ENCODE results near the gene NARS2.
"Not testable (repeated sequence)": the region's sequence is repeated elsewhere in the genome, so short reads cannot be mapped to it uniquely, and the experiment has no call there.

DNA sequence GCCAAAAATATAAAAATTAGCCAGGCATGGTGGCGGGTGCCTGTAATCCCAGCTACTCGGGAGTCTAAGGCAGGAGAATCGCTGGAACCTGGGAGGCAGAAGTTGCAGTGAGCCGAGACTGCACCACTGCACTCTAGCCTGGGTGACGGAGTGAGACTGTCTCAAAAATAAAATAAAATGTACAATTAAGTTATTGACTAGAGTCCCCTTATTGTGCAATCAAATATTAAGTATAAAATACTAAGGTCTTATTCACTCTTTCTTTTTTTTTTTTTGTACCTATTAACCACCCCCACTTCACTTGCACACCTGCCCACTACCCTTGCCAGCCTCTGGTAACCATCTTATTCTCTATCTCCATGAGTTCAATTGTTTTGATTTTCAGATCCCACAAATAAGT is 61.6 kb downstream of the NARS2 start:
- TF ChIP-seq, protein P1, sequence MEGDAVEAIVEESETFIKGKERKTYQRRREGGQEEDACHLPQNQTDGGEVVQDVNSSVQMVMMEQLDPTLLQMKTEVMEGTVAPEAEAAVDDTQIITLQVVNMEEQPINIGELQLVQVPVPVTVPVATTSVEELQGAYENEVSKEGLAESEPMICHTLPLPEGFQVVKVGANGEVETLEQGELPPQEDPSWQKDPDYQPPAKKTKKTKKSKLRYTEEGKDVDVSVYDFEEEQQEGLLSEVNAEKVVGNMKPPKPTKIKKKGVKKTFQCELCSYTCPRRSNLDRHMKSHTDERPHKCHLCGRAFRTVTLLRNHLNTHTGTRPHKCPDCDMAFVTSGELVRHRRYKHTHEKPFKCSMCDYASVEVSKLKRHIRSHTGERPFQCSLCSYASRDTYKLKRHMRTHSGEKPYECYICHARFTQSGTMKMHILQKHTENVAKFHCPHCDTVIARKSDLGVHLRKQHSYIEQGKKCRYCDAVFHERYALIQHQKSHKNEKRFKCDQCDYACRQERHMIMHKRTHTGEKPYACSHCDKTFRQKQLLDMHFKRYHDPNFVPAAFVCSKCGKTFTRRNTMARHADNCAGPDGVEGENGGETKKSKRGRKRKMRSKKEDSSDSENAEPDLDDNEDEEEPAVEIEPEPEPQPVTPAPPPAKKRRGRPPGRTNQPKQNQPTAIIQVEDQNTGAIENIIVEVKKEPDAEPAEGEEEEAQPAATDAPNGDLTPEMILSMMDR (conservative IDR thresholded peaks at IDR 0.05; ENCODE audit: low read depth, low read length): not testable (repeated sequence)
- TF ChIP-seq EZH2 (IDR thresholded peaks at IDR 0.05; ENCODE audit: borderline replicate concordance, low read depth, low read length, poor library complexity, severe bottlenecking): not testable (repeated sequence)
